ENCODE measurements around the gene TBRG4.

DNA sequence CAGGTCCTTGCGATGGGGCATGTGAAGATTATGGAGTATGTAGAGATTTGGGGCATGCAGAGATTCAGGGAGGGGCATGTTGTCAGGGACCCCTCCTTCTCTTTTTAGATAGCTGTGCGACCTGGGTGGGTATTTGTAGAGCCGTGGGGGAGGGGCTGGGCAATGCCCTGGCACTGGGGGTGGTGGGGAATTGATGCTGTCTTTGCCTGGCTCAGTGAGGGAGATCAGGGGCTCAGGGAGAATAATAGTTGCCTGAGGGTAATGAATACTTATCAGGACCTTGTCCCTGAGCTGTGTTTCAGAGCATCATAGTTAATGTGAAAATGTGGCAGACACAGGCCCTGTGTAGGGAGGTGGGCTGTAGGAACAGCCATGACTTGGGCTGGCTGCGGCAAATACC, 49.6 kb upstream of the TBRG4 start:
- TF ChIP-seq, protein P1, sequence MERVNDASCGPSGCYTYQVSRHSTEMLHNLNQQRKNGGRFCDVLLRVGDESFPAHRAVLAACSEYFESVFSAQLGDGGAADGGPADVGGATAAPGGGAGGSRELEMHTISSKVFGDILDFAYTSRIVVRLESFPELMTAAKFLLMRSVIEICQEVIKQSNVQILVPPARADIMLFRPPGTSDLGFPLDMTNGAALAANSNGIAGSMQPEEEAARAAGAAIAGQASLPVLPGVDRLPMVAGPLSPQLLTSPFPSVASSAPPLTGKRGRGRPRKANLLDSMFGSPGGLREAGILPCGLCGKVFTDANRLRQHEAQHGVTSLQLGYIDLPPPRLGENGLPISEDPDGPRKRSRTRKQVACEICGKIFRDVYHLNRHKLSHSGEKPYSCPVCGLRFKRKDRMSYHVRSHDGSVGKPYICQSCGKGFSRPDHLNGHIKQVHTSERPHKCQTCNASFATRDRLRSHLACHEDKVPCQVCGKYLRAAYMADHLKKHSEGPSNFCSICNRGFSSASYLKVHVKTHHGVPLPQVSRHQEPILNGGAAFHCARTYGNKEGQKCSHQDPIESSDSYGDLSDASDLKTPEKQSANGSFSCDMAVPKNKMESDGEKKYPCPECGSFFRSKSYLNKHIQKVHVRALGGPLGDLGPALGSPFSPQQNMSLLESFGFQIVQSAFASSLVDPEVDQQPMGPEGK (CRISPR knock-in tag; IDR thresholded peaks at IDR 0.05; ENCODE audit: borderline replicate concordance): no peak
- TF ChIP-seq, protein P2, sequence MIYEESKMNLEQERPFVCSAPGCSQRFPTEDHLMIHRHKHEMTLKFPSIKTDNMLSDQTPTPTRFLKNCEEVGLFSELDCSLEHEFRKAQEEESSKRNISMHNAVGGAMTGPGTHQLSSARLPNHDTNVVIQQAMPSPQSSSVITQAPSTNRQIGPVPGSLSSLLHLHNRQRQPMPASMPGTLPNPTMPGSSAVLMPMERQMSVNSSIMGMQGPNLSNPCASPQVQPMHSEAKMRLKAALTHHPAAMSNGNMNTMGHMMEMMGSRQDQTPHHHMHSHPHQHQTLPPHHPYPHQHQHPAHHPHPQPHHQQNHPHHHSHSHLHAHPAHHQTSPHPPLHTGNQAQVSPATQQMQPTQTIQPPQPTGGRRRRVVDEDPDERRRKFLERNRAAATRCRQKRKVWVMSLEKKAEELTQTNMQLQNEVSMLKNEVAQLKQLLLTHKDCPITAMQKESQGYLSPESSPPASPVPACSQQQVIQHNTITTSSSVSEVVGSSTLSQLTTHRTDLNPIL (CRISPR knock-in tag; IDR thresholded peaks at IDR 0.05; ENCODE audit: low read depth): no peak
- no peak for TF ChIP-seq ESRRG (CRISPR knock-in tag; IDR thresholded peaks at IDR 0.05)
- no peak for TF ChIP-seq ZFP30 (CRISPR knock-in tag; IDR thresholded peaks at IDR 0.05)
- TF ChIP-seq TOX (CRISPR knock-in tag; IDR thresholded peaks at IDR 0.05; ENCODE audit: borderline replicate concordance): no peak
- TF ChIP-seq ZFP3 (CRISPR knock-in tag; IDR thresholded peaks at IDR 0.05): no peak
- TF ChIP-seq, protein P3, sequence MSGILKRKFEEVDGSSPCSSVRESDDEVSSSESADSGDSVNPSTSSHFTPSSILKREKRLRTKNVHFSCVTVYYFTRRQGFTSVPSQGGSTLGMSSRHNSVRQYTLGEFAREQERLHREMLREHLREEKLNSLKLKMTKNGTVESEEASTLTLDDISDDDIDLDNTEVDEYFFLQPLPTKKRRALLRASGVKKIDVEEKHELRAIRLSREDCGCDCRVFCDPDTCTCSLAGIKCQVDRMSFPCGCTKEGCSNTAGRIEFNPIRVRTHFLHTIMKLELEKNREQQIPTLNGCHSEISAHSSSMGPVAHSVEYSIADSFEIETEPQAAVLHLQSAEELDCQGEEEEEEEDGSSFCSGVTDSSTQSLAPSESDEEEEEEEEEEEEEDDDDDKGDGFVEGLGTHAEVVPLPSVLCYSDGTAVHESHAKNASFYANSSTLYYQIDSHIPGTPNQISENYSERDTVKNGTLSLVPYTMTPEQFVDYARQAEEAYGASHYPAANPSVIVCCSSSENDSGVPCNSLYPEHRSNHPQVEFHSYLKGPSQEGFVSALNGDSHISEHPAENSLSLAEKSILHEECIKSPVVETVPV (CRISPR knock-in tag; IDR thresholded peaks at IDR 0.05): no peak
- no peak for TF ChIP-seq BACH2 (CRISPR knock-in tag; IDR thresholded peaks at IDR 0.05; ENCODE audit: borderline replicate concordance)
- TF ChIP-seq ISL1 (CRISPR knock-in tag; IDR thresholded peaks at IDR 0.05): no peak
- no peak for TF ChIP-seq OSR1 (CRISPR knock-in tag; IDR thresholded peaks at IDR 0.05)
